ENCODE results near the gene GFER. TPM values are rescaled to one million over a fixed set of nuclear protein-coding genes. Genes with fewer than 3 reads are reported as not detected.

The GFER gene
- total RNA-seq, 4 donors from 2014 or later: 13.4 to 20.2 (median 18.1) TPM

- WGBS, 2 donors: 3 to 7% methylated on average over 32 to 40 of the region's 50 CpGs
Observed at GRCh38 chr16:1990351-1991134, 6.5 kb downstream of the GFER start.

GRCh38 chr16:1991135-1991551 is 7.2 kb downstream of the GFER start:
- WGBS, 2 donors: 6 to 9% methylated on average over 12 to 14 of the region's 18 CpGs

More at GRCh38 chr16:1990351-1991134, 6.5 kb downstream of the GFER start:
- Histone ChIP-seq H3K9me3 (no peaks in the 10 kb centered on the region), H3K27me3 (peaks cover 0 to 47% of the 10 kb centered on the region in 2 donors), H3K36me3 (peaks cover 0 to 22% (median 0%) of the 10 kb centered on the region in 3 donors), H3K27ac (peak overlapping the region in 1 of 4 donors; percentile 55), H3K4me1 (peaks cover 0 to 39% (median 16%) of the 10 kb centered on the region in 4 donors), H3K4me3 (peak overlapping the region in 2 of 4 donors; percentile 22 to 31)
- no peak for DNase-seq (ENCODE audit: low spot score in 2 of 2)
- no peak for TF ChIP-seq CTCF (IDR thresholded peaks at IDR 0.05)
- no peak for TF ChIP-seq EP300 (IDR thresholded peaks at IDR 0.05)
- TF ChIP-seq POLR2A (IDR thresholded peaks at IDR 0.05): no peak

GRCh38 chr16:1991588-1991947 is 7.6 kb downstream of the GFER start:
- WGBS, 2 donors: 9 to 25% methylated on average over 11 to 22 of the region's 22 CpGs
- Histone ChIP-seq H3K9me3 (no peaks in the 10 kb centered on the region), H3K27ac (peak overlapping the region in 1 of 4 donors; percentile 60)

More at GRCh38 chr16:1991135-1991551, 7.2 kb downstream of the GFER start:
- H3K27me3 ChIP-seq: peaks cover 0 to 47% of the 10 kb centered on the region in 2 donors
- TF ChIP-seq POLR2A (IDR thresholded peaks at IDR 0.05) (no peak), EP300 (IDR thresholded peaks at IDR 0.05) (no peak), CTCF (IDR thresholded peaks at IDR 0.05) (no peak)
- peaks cover 0 to 19% (median 0%) of the 10 kb centered on the region in 3 donors for H3K36me3 ChIP-seq
- peaks cover 0 to 36% (median 16%) of the 10 kb centered on the region in 4 donors for H3K4me1 ChIP-seq
- peak overlapping the region in 1 of 4 donors; percentile 60 for H3K27ac ChIP-seq
- peak overlapping the region in 2 of 4 donors; percentile 31 to 44 for H3K4me3 ChIP-seq
- no peaks in the 10 kb centered on the region for H3K9me3 ChIP-seq
- no peak for DNase-seq (ENCODE audit: low spot score in 2 of 2)

GRCh38 chr16:1991948-1992703 is 8.1 kb downstream of the GFER start:
- H3K4me1 ChIP-seq: peaks cover 0 to 36% (median 16%) of the 10 kb centered on the region in 4 donors
- H3K4me3 ChIP-seq: peak overlapping the region; percentile 23 to 44 (median 34)
- 3 to 4% methylated on average over 30 to 64 of the region's 96 CpGs for WGBS, 2 donors
- no peaks in the 10 kb centered on the region for H3K9me3 ChIP-seq
- peaks cover 0 to 47% of the 10 kb centered on the region in 2 donors for H3K27me3 ChIP-seq
- peak overlapping the region in 1 of 4 donors; percentile 60 for H3K27ac ChIP-seq
- TF ChIP-seq EP300 (IDR thresholded peaks at IDR 0.05) (no peak), POLR2A (IDR thresholded peaks at IDR 0.05) (no peak), CTCF (IDR thresholded peaks at IDR 0.05) (no peak)
- H3K36me3 ChIP-seq: peaks cover 0 to 19% (median 0%) of the 10 kb centered on the region in 3 donors
- peak; percentile 78 to 85 for DNase-seq (ENCODE audit: low spot score in 2 of 2)

More at GRCh38 chr16:1991588-1991947, 7.6 kb downstream of the GFER start:
- H3K36me3 ChIP-seq: peaks cover 0 to 19% (median 0%) of the 10 kb centered on the region in 3 donors
- H3K4me1 ChIP-seq: peaks cover 0 to 36% (median 16%) of the 10 kb centered on the region in 4 donors
- H3K4me3 ChIP-seq: peak overlapping the region; percentile 23 to 44 (median 34)
- TF ChIP-seq EP300 (IDR thresholded peaks at IDR 0.05) (no peak), CTCF (IDR thresholded peaks at IDR 0.05) (no peak), POLR2A (IDR thresholded peaks at IDR 0.05) (no peak)
- no peak for DNase-seq (ENCODE audit: low spot score in 2 of 2)
- H3K27me3 ChIP-seq: peaks cover 0 to 47% of the 10 kb centered on the region in 2 donors

Data from tibial nerve (tissue), 4 donors.